Prostate gland (tissue), 2 donors: ENCODE data around the gene BRCA1.

ENCODE experiments used
- POLR2A ChIP-seq: fragments of 450-650 bp; IDR thresholded peaks from one replicate; pipeline ENCODE4 v1.6.1; 2016; ENCODE audit warnings: antibody characterized with exemption, mild to moderate bottlenecking
- TF ChIP-seq, protein P1 (sequence below), 4 experiments: fragments of 200-600 bp in 2 of 4; fragments of 450-650 bp in 2 of 4; sonication (generic) in 2 of 4; IDR thresholded peaks; 1 replicate in 3 of 4; 2 replicates in 1 of 4; pipeline ENCODE4 v1.5.1; 2016 to 2019; ENCODE audit warnings: antibody characterized with exemption in 4 of 4, mild to moderate bottlenecking in 2 of 4, moderate library complexity in 2 of 4

DNA sequence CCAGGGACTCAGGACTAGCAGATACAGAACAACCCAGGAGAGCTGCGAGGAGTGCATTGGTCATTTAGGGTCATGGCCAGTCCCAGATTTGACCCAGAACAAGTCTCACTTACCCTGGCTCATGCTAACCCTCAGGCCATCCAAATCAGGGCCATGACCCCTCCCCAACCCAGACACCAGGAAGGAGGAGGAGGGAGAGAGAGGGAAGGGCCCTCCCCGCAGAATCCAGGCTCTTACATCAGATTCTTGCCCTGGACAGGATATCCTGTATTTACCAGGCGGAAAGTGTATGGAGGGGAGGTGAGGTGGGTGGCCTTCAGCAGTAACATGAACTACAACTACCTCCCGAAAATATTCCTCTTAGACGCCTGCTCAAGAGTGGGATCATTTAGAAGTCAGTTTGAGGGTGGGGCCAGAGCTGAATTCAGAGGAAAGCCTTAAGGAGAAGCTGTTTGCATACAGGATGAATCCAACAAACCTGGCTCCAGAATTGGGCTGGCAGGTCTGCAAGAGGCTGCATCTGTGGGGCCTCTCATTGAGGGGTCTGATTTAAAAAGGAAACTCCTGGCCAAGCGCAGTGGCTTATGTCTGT is 105.0 kb downstream of the BRCA1 start:
- TF ChIP-seq, protein P1, sequence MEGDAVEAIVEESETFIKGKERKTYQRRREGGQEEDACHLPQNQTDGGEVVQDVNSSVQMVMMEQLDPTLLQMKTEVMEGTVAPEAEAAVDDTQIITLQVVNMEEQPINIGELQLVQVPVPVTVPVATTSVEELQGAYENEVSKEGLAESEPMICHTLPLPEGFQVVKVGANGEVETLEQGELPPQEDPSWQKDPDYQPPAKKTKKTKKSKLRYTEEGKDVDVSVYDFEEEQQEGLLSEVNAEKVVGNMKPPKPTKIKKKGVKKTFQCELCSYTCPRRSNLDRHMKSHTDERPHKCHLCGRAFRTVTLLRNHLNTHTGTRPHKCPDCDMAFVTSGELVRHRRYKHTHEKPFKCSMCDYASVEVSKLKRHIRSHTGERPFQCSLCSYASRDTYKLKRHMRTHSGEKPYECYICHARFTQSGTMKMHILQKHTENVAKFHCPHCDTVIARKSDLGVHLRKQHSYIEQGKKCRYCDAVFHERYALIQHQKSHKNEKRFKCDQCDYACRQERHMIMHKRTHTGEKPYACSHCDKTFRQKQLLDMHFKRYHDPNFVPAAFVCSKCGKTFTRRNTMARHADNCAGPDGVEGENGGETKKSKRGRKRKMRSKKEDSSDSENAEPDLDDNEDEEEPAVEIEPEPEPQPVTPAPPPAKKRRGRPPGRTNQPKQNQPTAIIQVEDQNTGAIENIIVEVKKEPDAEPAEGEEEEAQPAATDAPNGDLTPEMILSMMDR (IDR thresholded peaks at IDR 0.05): no peak
- TF ChIP-seq POLR2A: no peak
